ENCODE results near the gene KLHL29. TPM values are rescaled to one million over a fixed set of nuclear protein-coding genes. Genes with fewer than 3 reads are reported as not detected.

The KLHL29 gene
- total RNA-seq, 1 donor from 2014 or later, result 2.2 TPM

DNA sequence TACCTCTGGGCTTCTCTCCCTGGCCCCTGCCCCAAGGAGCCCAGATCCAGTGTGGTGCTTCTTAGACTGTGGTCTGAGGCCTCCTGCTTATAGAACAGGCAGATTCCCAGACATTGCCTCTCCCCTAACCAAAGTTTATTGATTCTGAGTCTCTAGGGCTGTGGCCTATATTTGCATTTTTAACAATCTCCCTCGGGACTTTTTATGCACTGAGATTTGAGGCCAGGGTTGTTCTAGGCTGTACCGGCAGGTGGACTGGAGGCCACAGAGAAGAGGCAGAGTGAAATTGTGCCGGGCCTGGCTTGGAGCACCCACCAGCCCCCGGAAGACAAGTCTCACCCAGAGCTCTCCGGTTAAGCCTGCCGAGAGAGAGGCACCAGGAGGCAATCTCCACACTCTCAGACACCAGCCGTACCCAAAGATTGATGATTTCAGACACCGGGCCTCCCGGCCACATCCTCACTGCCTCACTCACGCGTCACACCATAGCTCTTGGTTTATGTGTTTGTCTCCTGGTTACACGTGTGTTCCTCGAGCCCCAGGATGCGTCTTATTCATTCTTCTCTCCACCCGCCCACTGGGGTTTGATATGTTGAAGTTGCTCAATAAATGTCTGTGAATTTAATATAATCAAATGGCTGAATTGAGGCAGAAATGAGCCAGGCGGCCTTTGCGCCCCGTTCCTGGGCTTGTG is 203.7 kb downstream of the KLHL29 start:
- intact Hi-C loops (cut with micrococcal nuclease), result no loop called here

DNA sequence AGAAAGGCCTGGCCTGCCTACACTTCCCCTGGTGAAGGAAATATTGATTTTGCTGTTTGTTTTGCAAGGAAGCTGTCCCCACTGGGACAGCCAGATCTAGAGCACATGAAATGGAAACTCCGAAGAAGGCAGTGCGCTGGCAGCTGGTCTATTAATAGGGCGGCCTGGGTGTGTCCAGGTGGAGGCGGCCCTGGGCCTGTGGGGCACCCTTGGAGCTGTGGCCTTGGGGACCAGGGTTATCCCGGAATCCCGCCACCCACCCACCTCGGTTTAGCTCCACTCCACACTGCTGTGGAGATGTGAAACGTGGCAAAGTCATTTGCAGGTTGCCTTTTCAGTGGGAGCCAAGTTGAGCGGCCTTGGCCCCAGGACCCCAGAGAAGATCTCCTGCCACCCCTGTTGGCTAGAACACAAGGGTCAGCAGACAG is 204.3 kb downstream of the KLHL29 start:
- intact Hi-C loops (cut with micrococcal nuclease), result no loop called here

DNA sequence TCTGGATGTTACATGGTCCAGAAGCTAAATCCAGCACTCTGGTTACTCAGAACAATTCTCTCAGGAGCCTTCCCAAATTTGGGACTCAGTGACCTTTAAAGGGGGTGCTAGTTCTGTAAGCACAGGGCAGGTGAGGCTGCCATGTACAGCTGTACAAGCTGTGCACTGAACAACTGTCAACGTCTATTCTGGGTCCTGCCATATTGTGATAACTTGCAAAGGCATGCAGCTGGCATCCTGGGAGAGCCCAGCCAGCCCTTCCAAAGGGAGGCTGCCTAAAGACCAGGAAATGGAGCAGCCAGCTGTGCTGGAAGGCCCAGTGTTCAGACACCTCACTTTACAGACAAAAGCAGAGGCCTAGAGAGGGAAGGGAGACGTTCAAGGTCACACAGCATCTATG is 204.8 kb downstream of the KLHL29 start:
- intact Hi-C loops (cut with micrococcal nuclease), result no loop called here

DNA sequence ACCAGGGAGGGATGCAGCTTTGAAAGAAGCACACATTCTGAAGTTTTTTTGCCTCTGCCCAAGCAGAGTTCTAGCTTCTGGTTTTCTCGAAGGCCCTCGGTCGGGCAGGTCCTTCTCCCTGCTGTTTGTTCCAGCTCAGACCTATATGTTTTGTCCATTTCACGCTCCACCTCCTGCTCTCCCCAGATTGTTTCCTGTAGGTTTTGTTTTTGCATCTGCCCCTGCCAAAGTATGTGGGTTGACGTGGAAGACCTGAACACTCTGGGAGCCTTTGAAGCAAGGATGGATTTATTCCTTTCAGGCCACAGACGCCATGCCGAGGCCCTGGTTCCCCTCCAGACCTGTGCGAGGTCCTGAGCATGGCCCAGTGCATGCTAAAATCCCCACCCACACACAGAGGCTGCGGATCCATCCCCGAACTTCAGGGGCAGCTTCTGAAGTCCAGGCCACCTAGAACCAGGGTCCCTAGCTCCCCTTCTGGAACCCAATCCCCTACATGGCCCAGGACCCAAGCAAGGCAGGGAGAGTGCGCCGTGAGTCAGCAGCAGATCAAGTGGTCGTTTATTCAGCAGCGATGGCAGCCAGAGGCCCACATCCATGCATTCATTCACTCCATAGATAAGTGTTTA is 205.4 kb downstream of the KLHL29 start:
- intact Hi-C loops (cut with micrococcal nuclease), result no loop called here

DNA sequence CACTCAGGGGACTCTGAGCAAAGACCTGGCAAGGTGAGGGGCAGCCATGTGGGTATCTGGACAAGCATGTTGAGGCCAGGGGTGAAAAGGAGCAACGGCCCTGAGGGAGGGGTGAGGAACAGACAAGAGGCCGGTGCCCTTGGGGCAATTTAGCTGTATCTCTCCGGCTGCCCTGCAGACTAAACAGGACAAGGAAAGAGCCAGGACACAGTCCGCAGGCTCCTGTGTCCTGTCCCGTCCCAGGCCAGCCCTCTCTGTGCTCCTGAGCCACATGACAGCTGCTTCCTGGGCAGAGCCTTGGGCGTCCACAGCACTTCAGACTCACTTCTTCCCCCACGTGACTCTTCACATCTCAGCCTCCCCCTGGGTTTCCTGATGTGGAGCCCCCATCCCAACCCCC is 206.1 kb downstream of the KLHL29 start:
- intact Hi-C loops (cut with micrococcal nuclease), result no loop called here

DNA sequence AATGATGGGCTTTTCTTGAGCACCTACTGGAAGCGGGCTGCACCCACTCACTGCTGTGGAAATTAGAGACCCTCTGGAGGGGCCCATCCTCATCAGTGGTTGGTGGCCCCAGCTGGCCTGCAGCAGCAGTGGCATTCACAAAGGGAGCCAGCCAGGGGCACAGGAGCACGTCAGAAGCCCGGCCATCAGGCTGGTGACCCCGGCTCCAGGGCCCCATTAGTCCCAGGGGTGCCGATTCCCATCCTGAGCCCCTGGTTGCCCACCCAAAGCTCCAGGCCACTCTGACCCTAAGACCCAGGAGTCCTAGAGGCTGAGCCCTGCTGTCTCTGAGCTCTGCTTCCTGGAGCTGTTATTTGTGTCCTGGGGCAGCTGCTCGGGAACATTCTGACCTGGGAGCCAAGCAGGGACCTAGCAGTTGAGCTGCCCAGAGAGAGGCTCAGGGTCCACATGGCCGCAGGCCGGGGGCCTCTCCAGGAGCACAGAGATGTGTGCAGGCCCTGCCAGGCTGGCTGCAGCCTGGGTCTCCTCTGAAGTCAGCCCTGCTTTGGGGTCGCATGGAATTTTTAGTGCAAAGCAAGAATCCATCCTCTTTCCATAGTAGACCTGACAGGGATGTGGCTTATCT is 207.2 kb downstream of the KLHL29 start:
- intact Hi-C loops (cut with micrococcal nuclease), result no loop called here

DNA sequence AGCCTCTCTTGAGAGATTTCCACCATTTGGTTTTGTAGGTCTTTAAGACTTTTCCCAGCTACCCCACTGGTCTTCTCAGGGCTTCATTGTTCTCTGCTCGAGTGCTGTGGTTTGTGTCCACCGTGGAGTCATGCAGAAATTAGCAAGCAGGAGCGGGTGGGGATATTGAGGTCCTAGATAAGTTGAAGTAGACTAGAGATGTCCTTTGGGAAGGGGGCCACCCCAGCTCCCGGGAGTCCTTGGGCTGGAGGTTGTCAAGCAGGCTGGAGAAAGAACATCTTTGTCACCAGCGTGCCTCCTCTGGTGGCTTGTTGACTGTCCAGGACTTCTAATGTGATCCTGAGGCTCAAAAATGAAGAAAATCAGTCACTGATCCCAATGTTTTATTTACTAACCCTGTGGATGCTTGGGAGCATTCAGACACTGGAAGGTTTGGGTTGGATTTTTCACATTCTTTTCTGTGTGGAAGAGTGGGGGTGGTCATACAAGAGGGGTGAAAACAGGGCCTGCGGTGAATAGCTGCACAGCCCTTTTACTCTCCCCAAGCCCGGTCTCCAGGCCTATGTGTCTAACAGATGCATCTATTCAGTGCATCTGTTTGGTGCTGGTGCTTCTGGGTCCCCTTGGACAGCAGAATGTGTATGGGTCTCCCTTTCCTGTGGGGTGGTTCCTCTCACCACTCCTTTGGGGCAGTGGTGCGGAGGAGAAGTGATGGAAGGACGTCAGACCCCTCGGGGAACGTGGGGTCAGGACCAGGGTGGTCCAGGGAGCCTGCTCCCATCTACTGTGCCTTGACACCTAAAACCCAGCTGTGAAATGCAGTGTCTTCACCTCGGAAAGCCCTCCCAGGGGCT is 208.1 kb downstream of the KLHL29 start:
- intact Hi-C loops (cut with micrococcal nuclease), result no loop called here

DNA sequence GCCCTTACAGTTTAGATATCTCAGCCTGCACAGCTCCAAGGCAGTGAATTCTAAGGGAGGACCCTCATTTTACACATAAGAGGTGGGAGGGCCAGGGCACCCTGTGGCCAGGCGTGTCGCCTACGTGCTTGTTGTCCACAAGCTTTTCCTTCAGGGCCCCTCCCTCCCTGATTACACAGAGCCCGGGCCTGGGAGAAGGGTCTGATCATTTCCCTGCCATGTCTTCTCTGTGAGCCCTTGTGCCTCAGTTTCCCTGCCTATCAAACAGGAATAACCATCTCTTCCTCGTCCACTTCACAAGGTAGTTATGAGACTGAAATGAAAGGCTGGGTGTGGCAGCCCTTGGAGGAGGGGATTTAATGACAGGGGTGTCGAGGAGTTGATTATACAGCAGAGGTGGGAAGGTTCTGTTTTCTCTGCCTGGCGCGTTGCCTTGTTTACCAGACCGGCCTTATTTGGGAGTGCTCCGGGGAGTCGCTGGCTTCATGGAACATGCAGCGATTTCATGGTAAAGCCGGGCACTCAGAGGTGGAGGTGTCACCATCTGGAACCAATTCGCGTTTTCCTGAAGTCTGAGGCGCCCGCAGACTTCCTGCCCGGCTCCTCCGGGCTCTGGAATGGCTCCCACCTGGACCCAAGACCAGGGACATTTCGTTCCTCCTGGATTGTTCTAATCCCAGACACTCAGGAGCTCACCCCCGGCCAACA is 208.9 kb downstream of the KLHL29 start:
- intact Hi-C loops (cut with micrococcal nuclease), result no loop called here

DNA sequence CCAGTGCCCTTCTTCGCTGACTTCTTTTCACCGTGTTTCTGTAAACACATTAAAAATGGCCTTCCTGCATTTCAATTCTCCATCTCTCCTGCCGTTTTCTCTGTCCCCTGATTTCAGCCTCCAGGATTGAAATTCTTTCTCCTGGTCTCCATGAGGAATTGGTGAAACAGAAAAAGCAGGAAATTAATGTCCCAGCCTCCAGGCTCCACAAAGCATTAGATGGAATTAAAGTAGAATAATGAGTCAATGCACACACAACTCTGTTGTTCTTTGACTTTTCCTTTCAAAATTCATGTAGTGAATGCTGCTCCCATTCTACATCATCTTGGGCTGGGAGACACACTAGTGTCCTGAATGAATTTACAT is 209.5 kb downstream of the KLHL29 start:
- intact Hi-C loops (cut with micrococcal nuclease), result no loop called here

DNA sequence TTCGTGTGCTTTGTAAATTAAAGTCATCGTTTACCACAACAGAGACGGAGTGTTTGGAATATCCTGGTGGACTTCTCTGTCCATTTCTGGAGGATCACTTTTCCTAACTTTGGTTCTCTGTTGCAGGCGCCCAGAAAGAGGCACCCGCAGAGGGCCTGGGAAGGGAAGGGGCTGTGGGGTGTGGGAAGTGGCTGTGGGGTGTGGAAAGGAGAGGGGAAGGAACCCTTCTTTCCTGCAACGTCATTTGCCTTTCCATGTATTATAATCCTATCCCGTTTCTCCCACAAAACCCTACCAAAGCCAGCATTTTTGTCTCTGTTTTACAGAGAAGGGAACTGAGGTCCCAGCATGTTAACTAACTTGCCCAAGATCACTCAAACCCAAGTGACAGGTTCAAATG is 210.0 kb downstream of the KLHL29 start:
- intact Hi-C loops (cut with micrococcal nuclease), result no loop called here

DNA sequence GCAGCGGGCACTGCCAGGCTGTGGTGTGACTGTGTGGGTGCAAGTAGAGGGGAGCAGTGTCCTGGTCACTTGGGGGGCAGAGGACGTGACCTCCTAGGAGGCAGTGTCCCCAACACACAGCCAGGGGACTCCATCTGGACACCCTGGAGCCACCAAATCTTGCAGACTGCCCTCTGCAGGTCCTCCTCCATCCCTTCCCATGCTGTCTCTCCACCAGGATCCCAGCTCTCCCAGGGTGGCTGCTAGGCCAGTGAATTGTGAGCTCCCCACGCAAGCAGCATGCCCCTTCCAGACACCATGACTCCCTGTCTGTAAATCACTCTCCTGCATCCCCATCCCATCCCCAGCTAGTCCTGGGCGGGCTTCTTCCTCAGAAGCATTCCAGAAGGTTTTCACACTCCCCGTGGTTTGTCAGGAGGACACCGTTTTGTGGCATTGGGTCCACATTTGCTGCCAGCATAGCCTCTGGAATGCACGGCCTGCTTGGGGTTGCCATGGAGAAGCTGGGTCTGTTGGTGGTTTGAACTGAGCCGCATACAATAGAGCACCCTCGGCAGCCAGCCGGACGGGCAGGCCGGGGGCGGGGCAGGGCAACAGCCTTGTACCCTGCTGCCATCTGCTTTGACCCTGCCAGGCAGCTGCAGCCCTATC is 210.7 kb downstream of the KLHL29 start:
- intact Hi-C loops (cut with micrococcal nuclease), result no loop called here

DNA sequence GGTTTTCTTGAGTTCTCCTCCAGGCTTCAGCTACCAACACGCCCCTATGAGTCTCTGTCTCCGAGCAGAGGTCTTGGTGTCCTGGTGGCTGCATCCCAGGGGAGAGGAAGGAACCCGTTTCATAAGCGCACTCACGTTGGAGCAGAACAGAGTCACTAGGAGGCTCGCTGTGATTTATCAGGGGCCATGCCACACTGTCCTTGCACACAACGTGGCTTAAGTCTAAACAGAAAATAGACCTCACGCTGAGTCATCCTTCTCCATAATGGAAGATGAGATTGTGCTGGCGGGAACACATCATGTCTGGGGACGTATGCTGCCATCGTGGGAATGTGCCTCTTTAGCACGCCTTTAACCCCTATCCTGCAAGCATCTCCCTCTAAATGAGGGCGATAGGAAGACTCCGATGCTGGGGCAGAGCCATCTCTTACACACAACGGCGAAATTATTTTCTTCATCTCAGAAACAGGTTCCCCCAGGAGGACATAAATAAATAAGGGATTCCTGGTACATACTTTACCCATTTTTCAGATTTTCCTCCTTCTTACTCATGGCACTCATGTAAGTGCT is 211.4 kb downstream of the KLHL29 start:
- intact Hi-C loops (cut with micrococcal nuclease), result no loop called here

DNA sequence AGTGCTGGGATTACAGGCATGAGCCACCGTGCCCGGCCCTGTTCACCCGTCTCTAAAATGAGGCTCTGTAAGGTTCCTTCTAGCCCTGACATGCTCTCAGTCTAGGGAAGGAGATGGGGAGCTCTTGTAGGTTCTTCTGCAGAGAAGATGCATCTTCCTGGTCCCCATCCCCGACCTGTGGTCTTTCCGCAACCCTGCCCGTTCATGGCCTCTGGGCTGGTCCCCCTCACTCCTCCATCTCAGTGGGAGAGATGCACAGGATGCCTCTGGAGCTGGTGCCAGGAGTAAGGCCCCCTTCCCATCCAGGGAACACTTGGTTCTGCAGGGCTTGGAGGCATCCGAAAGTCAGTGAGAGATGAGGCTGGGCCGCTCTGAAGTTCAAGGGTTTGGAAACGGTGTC is 212.7 kb downstream of the KLHL29 start:
- intact Hi-C loops (cut with micrococcal nuclease), result no loop called here

DNA sequence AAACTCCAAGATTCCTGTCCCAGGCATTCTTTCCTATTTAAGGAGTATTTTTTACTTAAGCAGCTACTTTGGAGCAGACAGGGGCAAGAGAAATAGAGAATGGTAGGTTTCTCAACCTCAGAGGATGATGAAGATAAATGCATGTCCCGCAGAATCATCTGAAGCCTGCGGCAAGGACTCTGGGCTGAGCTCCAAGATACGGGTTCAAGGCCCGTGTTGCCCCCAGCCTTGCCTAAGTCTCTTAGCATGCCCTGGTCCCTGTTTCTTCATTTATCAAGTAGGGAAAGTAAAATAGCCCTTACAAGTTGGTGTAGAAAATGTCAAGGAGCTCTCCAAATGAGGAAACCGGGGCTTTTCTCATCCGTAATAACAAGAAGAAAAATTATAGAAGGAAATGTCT is 214.0 kb downstream of the KLHL29 start:
- intact Hi-C loops (cut with micrococcal nuclease), result no loop called here

DNA sequence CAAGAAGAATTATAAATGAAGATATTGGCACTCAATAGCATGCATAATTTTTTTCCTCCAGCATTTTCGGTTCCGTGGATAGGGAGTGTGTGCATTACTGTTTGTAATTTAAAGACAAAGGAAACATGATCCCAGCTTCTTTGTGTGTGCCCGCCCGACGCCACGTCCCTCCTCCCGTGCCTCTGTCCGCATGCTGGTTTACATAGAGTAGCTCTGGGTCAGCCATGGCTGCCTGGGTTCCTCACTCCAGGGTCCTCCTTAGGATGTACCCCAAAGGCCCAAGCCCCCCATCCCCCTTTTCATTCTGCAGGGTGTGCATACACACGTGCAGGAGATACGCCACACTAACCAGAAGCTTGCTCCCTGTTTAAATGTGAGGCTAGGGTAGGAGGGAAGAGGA is 214.7 kb downstream of the KLHL29 start:
- intact Hi-C loops (cut with micrococcal nuclease), result no loop called here

DNA sequence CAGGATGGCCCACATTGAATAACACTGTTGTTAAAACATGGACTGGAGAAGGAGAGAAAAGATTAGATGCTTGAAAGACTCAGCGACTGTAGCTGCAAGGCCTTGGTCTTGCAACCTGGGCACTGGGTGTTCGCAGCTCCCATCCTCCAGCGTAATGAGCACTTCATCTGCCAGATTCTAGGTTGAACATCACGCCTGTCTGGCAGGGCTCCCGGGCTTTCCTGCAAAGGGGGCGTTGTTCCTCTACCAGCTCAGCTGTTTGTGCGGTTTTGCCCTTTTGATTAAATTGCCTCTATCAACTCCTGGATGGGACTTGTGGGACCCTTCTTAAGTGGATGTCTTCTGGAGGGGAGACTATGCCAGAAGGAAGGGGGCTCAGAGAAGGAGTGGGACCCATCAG is 215.4 kb downstream of the KLHL29 start:
- intact Hi-C loops (cut with micrococcal nuclease), result no loop called here

DNA sequence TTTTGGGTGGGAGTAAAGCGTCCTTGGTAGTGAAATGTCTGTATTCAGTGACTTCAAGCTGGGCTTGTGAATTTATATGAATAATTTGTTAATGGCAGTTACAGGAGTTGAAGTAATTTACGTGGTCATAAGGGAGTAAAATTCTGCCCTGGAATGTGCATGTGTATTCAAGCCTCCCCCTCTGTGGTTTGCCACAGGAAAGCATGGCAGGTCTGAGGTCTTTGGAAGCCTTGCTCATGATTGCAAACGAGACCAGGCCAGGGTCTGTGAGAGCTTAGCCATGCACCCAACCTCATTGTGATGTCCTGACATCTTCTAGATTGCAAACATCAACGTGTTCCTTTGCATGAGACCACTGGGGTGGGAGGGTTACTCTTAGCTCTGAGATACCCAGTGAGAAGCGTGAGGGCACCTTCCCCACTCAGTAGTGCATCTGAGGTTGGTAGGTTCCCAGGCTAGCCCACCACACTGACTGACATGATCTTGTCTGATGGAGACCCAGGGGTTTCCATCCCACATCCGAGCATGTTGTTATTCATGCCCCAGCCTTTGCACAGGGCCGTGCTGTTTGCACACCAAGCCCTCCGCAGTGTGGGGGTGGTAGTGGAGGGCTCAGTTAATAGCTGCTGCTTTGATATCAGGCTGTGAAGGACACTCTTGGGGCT is 216.5 kb downstream of the KLHL29 start:
- intact Hi-C loops (cut with micrococcal nuclease), result no loop called here

DNA sequence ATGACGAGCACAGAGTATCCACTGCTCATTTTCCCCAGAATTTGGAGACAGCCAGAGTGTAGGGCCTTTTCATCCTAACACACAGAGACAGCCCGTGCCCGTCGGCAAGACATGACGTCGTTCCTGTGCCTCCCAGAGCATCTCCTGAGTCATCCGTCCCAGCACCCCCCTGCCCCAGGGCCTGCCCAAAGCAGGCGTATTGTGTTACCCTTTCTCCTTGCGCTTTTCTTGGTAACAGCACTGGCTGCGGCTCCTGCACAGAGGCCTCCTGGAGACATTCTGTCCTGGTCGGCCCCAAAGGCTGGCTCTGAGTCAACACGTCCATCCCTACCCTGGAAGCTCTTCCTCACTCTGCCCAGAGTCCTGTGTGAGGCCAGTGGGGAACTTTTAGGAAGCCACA is 217.1 kb downstream of the KLHL29 start:
- intact Hi-C loops (cut with micrococcal nuclease), result no loop called here

DNA sequence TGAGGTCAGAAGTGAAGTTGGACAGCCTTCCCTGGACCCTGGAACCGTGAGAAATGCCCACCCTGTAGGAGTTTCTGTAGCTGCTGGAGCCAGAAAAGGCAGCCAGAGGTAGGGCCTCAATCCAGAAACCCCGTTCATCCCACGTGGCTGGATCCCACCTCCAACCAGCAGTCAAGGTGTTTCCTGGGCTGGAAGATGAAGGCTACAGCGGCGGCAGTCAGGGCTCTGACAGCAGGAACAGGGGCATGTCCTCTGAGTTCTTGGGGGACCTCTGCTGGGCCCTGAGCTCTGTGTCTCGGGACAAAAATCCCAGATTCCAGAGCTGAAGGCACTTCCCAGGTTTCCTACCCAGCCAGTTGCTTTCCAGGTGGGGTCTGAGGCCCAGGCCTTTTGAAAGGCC is 218.2 kb downstream of the KLHL29 start:
- intact Hi-C loops (cut with micrococcal nuclease), result no loop called here

DNA sequence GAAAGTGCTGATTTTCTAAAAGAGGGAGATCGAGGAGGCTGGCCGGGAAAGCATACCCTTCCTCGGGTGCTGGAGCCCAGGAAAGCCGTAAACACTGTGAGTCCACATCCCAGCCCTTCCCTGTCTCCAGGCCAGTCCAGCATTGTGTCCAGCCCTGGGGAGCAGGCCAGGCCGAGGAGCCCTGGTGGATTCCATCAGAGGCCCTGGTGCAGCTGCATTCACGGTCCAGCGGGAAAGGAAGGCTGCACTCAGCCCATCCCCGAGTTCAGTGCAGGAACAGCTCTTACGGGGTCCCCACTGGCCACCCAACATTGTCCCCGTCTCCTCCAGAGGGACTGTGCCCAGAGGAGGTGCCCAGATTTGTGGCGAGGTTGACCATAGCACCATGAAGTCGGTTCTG is 218.6 kb downstream of the KLHL29 start:
- intact Hi-C loops (cut with micrococcal nuclease), result no loop called here

Data from T-helper 2 cell treated with Interferon-gamma antibody and Interleukin-4, amounts not matched to agents 100 ng/mL and 5 ng/mL, for 36 hours (primary cell).